K562 (cell line): Measurements from ENCODE around the gene ORAI3. TPM values are rescaled to one million over a fixed set of nuclear protein-coding genes. Genes with fewer than 3 reads are reported as not detected.

Experiments used
- ARID4B ChIP-seq: sonication (generic); formaldehyde crosslinking; IDR thresholded peaks from 2 replicates; pipeline ENCODE4 v1.8.0; 2022; ENCODE audit warnings: mild to moderate bottlenecking, missing genetic modification reagents
- BCOR ChIP-seq: fragments of 450-650 bp; IDR thresholded peaks from 2 replicates; pipeline ENCODE4 v1.6.1; 2016
- CXXC5 ChIP-seq: fragments of 250-450 bp; sonication (Bioruptor Pico); IDR thresholded peaks from 2 replicates; pipeline ENCODE4 v1.8.0; 2022; ENCODE audit warnings: inconsistent platforms, mild to moderate bottlenecking, moderate library complexity
- E4F1 ChIP-seq: fragments of 250-450 bp; sonication (Bioruptor Pico); IDR thresholded peaks from 2 replicates; pipeline ENCODE4 v1.5.0; 2021; ENCODE audit warnings: mild to moderate bottlenecking, borderline replicate concordance
- FOXP4 ChIP-seq: sonication (generic); formaldehyde crosslinking; IDR thresholded peaks from 2 replicates; pipeline ENCODE4 v1.8.0; 2022; ENCODE audit warnings: mild to moderate bottlenecking, missing genetic modification reagents, borderline replicate concordance
- HOMEZ ChIP-seq: fragments of 250-450 bp; sonication (Bioruptor Pico); IDR thresholded peaks from 2 replicates; pipeline ENCODE4 v1.4.0; 2020; ENCODE audit warnings: mild to moderate bottlenecking, moderate library complexity
- SIN3A ChIP-seq, 2 experiments: fragments of 150-350 bp in 1 of 2; IDR thresholded peaks; 2 replicates each; pipeline ENCODE4 v1.6.1; 2011 to 2016; ENCODE audit warnings: borderline replicate concordance in 2 of 2, low read depth in 2 of 2, low read length in 2 of 2, mild to moderate bottlenecking in 2 of 2, moderate library complexity in 2 of 2; ENCODE audit not compliant: control insufficient read depth in 1 of 2
- SRSF1 ChIP-seq: fragments of 200-400 bp; formaldehyde crosslinking; IDR thresholded peaks from 2 replicates; pipeline ENCODE4 v1.6.1; 2017; ENCODE audit warnings: mild to moderate bottlenecking, low read depth, low read length, moderate library complexity
- STAT5A ChIP-seq: IDR thresholded peaks from 2 replicates; pipeline ENCODE4 v1.6.1; 2012; ENCODE audit warnings: low read length, inconsistent platforms, borderline replicate concordance
- ZNF143 ChIP-seq: sonication (generic); formaldehyde crosslinking; IDR thresholded peaks from 2 replicates; pipeline ENCODE4 v1.9.0; 2022; ENCODE audit warnings: mild to moderate bottlenecking, missing genetic modification reagents
- polyA plus RNA-seq, 8 experiments: library from polyadenylated mRNA; depleted of rRNA in 4 of 8; stranded (reverse) in 5 of 8; unstranded in 3 of 8; fragments of >200 nt; fragmentation: Nextera tagmentation in 2 of 8; fragmentation: Illumina TruSeq in 1 of 8; extraction: Ambion mirVana in 2 of 8; extraction: Trizol in 1 of 8; gene quantifications; 2 replicates each; pipeline versions ENCODE4 v1.2.1 to v1.2.3, GENCODE V29; 2011 to 2014; ENCODE audit warnings: inconsistent platforms in 1 of 8, missing spikeins in 1 of 8
- total RNA-seq, 7 experiments: library from RNA; depleted of rRNA in 6 of 7; stranded (reverse); fragments of >200 nt in 6 of 7; fragmentation: Illumina TruSeq in 2 of 7; extraction: Trizol in 2 of 7; gene quantifications; 2 replicates each; pipeline versions ENCODE4 v1.2.1 to v1.2.3, GENCODE V29; 2011 to 2021; ENCODE audit warnings: low replicate concordance in 1 of 7
- TF ChIP-seq, protein P1 (sequence below): sonication (generic); formaldehyde crosslinking; IDR thresholded peaks from 2 replicates; pipeline ENCODE4 v1.8.1; 2023; ENCODE audit warnings: mild to moderate bottlenecking, missing genetic modification reagents

The ORAI3 gene
- total and polyA plus RNA-seq, 9 of the 15 experiments (the other 6 are each of a cell fraction or from before 2014, with no cell fraction given) = 4.9 to 23.3 (median 14.1) TPM

GRCh38 chr16:30948667-30949649, at the start of gene ORAI3 (continued):
- TF ChIP-seq HOMEZ (CRISPR knock-in tag) (no peak), BCOR (no peak), ZNF143 (no peak), CXXC5 (CRISPR knock-in tag) (peak; percentile 75), STAT5A (no peak), FOXP4 (no peak), ARID4B (CRISPR knock-in tag) (no peak; the same call in 1 of the 2 replicates), SRSF1 (no peak), E4F1 (CRISPR knock-in tag) (no peak), SIN3A (IDR thresholded peaks at IDR 0.05; ENCODE audit: borderline replicate concordance in 2 of 2, control insufficient read depth in 1 of 2, low read depth in 2 of 2, low read length in 2 of 2) (peak; percentile 19 to 61; a peak in 1 of 4 replicates)
- TF ChIP-seq, protein P1, sequence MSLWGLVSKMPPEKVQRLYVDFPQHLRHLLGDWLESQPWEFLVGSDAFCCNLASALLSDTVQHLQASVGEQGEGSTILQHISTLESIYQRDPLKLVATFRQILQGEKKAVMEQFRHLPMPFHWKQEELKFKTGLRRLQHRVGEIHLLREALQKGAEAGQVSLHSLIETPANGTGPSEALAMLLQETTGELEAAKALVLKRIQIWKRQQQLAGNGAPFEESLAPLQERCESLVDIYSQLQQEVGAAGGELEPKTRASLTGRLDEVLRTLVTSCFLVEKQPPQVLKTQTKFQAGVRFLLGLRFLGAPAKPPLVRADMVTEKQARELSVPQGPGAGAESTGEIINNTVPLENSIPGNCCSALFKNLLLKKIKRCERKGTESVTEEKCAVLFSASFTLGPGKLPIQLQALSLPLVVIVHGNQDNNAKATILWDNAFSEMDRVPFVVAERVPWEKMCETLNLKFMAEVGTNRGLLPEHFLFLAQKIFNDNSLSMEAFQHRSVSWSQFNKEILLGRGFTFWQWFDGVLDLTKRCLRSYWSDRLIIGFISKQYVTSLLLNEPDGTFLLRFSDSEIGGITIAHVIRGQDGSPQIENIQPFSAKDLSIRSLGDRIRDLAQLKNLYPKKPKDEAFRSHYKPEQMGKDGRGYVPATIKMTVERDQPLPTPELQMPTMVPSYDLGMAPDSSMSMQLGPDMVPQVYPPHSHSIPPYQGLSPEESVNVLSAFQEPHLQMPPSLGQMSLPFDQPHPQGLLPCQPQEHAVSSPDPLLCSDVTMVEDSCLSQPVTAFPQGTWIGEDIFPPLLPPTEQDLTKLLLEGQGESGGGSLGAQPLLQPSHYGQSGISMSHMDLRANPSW (CRISPR knock-in tag) = no peak
